Stimulated activated CD8-positive, alpha-beta memory T cell treated with anti-CD3 and anti-CD28 coated beads, Interleukin-2, amount 100 ng/mL, for 1 hour (primary cell): ENCODE measurements around the gene PRDM16.

Experiments used
- DNase-seq, 2 donors: peaks; one replicate each; pipeline ENCODE4 v3.0.0-alpha.2; 2020; ENCODE audit warnings: low read depth in 2 of 2

Gene PRDM16

GRCh38 chr1:3461238-3461933 is 392.4 kb downstream of the PRDM16 start:
- DNase-seq = no peak

DNA sequence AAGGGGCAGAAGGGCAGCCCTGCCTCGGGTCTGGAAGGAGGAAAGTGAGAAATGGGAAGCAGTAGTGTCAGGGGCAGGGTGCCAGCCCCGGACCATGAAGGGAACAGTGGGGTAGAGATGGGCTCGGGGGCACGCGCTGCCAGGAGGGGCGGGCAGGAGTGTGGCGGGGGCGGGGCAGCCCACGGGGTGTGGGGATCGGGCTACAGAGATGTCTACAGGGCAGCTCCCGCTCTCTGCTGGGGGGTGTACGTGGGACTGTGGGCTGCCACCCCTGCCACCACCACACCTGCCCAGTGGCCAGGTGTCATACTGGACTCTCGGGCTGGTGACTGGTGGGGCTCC is 392.9 kb downstream of the PRDM16 start:
- DNase-seq = no peak

DNA sequence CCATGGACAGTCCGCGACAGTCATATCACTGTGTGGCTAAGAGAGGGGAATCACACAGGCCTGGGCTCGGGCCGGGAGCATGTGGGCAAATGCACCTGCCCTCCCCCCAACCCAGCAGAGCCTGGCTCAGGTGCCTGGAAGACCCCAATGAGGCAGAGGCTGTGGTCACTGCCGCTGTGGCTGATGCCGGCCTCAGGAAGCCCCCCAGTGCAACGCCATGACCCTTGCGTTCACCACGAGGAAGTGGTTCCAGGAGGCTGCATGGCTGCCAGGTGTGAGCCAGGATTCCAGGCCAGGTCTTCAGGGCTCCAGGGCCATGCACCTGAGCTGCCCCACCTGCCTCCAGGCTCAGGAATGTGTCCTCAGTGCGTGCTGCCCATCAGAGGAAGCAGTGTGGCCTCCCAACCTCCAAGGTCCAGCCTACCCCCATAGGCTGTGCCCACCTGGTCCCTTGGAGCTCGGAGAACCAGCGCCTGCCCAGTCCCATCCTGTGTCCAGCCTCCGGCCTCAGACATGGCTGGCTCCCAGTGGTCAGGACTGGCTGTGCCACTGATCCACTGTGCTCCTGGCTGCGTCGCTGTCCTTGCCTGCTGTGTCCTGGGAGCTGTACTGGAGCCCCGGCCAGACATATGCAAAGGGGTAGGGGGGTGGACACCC is 393.5 kb downstream of the PRDM16 start:
- DNase-seq = no peak

- no peak for DNase-seq
Observed at GRCh38 chr1:3463013-3463385, 394.0 kb downstream of the PRDM16 start.

- DNase-seq = no peak
Observed at GRCh38 chr1:3463408-3463863, 394.4 kb downstream of the PRDM16 start.

GRCh38 chr1:3463891-3464648 is 395.1 kb downstream of the PRDM16 start:
- DNase-seq = no peak

GRCh38 chr1:3464649-3465025 is 395.6 kb downstream of the PRDM16 start:
- no peak for DNase-seq

DNA sequence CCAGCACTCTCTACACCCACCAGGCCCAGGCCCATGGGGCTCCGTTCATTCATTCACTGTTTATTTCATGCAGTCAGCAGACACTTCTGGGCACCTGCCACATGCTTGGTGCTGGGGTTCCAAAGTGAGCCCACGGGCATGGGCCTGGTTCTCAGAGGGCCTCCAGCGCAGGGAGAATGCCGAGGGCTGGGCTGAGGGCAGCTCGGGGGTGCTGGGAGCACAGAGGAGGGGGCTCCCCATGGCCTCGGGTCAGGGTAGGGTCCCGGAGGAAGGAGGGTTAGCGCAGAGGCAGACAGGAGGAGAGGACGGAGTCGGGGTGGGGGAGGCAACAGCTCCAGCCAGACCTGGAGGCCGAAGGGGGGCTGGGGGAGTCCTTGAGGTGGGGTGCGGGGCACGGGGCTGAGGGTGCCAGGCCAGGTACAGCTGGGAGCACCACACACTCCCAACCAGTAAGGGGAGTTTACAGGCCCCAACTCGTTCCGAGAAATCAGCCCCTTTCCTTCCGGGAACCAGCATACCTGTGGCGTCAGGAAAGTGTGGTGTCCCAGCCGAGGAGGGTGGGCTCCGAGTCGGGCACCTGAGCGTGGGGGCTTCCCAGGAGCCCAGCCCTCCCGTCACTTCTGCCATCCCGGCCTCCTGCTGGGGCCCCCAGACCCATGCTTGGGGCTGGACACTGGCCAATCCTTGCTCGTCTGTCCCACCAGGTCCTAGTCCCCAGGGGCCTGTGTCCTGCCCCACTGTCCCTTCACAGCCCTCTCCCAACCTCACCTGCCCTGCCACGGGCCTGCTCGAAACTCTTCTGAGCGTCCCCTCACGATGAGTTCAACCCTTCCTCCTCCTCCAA is 396.3 kb downstream of the PRDM16 start:
- DNase-seq = no peak

DNA sequence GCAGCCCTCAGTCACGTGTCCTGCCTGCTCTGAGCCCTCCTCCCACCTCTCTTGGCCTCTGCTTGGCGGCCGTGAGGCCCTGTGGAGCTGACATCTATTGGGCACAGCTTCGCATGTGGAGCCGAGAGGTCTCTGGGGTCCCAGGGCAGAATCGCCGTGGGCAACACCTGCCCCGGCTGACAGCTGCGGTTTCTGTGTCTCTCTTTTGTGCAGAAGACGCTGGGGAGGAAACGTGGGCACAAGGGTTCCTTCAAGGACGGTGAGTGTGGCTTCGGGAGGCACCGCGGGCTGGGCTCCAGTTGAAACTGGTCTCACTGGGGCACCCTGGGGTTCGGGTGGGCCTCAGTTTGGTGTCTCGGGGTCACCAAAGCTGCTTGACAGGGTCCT is 396.9 kb downstream of the PRDM16 start:
- no peak for DNase-seq

DNA sequence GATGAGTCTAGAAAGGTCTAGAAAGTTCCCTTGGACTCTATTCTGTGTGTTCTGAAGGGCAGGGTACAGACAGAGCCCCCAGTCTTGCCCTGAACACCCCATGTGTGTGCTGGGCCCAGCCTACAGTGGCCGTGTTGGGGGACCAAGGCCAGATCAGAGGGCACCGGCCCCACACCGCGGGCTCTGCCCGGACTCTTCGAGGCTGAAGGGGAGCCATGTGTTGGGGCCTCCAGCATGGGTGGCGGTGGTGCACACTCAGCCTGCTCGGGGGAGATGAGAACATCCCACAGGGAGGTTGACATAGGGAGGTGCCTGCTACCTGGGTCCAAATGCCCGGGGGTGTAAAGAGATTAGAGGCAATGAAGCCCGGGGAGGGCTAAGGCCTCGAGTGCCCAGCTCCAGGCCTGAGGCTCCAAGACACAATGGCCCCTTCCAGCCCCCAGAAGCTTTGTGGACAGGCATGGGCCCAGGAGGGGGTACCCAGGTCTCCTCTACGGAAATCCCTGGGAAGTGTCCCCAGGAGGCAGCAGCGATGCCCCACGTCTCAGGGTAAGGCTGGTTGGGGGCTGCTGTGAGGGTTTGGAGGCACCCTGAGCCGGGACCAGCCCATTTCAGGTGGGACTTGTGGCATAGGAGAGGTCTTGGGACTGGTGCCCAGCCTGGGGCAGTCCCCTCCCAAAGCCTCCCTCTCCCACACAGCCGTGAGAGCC is 397.5 kb downstream of the PRDM16 start:
- DNase-seq = no peak

DNA sequence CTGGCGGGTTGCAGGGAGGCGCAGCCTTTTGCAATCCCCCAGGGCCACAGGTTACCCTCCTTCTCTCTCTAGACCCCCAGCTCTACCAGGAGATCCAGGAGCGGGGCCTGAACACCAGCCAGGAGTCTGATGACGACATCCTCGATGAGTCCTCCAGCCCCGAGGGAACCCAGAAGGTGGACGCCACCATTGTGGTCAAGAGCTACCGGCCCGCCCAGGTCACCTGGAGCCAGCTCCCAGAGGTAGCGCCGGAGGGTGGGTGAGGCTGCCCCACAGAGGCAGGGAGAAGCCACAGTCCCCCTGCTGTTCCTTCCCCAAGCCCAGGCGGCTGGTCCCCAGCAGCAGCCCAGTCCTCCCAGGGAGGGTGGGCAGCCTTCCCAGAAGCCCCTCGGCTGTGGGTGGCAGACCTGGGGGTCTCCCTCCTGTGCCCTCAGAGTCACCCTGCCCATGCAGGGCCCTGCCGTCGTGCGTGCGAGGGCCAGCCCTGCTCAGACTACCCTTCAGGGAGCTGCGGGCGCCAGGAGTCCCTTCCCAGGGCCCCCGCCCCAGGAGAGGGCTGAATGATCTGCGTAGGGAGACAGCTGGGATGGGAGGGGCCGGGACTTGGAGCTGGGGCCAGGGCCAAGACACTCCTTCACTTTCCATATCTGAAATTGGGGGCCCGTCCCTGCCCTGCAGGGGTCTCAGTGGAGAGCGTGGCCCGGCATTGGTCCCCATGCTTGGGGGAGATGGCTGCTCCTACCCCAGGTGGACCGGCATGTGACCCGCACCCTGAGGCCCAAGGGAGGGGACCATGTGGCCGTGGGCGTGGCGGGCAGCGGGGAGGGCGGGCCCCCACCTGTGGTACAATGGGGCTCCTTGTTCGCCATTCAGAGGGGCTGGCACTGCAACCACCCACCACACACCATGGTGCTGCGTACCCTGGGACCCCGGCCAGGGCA is 398.4 kb downstream of the PRDM16 start:
- no peak for DNase-seq

DNA sequence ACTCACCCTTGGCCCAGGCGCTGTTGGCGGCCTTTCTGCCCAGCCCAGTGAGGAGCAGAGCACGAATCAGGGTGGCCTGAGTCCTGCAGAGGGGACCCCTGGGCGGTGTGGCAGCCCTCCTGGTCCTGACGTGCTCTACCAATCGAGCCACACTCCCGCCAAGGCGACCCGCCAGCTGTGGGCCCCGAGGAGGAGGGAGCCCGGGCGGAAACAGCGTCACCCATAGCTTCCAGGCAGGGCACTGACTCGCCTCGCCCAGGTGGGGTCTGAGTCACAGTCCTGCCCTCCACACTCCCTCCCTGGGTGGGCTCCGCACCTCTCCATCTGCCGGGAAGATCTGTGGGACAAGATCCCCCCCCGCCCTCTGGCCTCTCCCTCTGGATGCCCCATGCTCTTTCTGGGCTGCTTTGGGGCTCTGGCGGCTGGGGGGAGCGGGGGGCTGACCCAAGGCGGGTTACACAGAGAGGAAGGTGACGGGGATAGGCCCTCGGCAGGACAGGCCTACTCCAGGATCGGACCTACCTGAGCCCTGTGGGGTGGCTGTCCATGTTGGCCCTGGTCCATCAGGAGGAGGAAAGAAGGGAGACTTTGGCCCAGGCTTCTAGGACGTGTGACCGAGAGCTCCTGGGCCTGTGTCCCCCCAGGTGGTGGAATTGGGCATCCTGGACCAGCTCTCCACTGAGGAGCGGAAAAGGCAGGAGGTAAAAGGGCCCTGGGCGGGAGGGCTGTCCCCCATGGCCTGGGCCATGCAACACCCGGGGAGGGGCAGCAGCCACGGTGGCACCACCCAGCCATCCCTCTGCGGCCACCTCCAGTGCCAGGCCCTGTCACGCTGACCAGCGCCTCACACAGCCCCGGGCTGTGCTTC is 399.5 kb downstream of the PRDM16 start:
- no peak for DNase-seq

DNA sequence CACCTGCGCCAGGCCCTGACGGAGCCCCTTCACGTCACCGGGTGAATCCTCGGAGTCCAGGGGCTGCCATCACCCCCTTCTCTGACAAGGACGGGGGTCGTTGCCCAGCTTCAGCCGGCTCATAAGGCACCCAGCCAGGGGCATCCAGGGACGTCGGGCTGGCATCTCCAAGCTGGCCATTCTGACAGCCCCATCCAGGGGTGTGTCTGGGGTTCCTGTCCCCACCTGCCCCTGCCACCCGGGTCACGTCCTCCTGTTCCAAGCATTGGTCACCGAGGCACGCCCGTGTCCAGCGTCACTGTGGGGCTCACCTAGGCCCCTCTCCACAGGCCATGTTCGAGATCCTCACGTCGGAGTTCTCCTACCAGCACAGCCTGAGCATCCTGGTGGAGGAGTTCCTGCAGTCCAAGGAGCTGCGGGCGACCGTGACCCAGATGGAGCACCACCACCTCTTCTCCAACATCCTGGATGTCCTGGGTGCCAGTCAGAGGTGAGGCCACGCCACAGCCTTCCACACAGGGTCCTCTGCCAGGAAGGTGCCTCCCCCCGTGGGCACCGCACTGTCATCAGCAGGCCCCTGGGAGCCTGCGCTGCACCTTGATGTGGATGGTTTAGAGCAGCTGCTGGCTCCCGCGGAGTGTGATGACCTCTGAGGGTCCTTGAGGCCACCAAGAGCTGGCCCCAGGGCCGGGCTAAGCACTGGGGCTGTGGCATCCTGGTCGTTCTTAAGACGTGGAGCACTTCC is 400.3 kb downstream of the PRDM16 start:
- no peak for DNase-seq

- no peak for DNase-seq
Observed at GRCh38 chr1:3469849-3470649, 401.0 kb downstream of the PRDM16 start.

DNA sequence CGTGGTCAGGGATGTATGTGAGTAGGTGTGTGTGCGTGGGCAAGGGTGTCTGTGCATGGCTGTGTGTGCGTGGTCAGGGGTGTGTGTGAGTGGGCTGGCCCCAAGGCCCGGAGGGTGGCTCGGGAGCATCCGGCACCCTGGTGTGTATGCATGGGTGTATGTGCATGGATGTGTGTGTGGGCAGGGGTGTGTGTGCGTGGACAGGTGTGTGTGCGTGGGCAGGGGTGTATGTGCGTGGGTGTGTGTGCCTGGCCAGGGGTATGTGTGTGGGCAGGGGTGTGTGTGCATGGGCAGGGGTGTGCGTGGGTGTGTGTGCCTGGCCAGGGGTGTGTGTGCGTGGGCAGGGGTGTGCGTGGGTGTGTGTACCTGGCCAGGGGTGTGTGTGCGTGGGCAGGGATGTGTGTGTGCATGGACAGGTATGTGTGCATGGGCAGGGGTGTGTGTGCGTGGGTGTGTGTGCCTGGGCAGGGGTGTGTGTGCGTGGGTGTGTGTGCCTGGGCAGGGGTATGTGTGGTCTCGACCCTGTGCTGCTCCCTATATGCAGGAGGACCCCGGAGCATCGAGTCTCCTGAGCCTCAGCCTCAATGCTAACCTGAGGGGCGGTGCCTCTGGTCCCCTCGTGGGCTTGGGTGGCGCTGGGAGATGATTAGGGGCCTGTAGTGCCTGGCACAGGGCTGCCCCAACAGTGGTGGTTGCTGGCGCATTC is 401.8 kb downstream of the PRDM16 start:
- DNase-seq = no peak

- DNase-seq = no peak
Observed at GRCh38 chr1:3471356-3472087, 402.5 kb downstream of the PRDM16 start.
